Loucy (cell line): ENCODE data around the gene SLX4.

Experiments
- H2AFZ ChIP-seq: fragments of 200-600 bp; sonication (generic); 2 replicates; pipeline ENCODE4 v1.6.0; 2016; ENCODE audit warnings: antibody characterized with exemption, mild to moderate bottlenecking, low read length, moderate library complexity
- H3F3A ChIP-seq: fragments of 200-600 bp; 2 replicates; pipeline ENCODE4 v1.6.0; 2016; ENCODE audit warnings: antibody characterized with exemption, low read depth, mild to moderate bottlenecking
- H3K27me3 ChIP-seq: fragments of 200-600 bp; sonication (generic); 2 replicates; pipeline ENCODE4 v1.6.1; 2014; ENCODE audit warnings: low read length, mild to moderate bottlenecking; ENCODE audit not compliant: insufficient read depth, poor library complexity, severe bottlenecking
- H3K36me3 ChIP-seq: fragments of 200-600 bp; sonication (generic); 2 replicates; pipeline ENCODE4 v1.6.1; 2016; ENCODE audit warnings: low read length; ENCODE audit not compliant: insufficient read depth
- H3K4me1 ChIP-seq: fragments of 200-600 bp; sonication (generic); 2 replicates; pipeline ENCODE4 v1.5.1; 2014; ENCODE audit warnings: low read length, mild to moderate bottlenecking; ENCODE audit not compliant: insufficient read depth, poor library complexity, severe bottlenecking
- H3K4me2 ChIP-seq: fragments of 200-600 bp; sonication (generic); 2 replicates; pipeline ENCODE4 v1.6.0; 2014; ENCODE audit warnings: antibody characterized with exemption, low read length, low read depth, mild to moderate bottlenecking; ENCODE audit not compliant: poor library complexity, severe bottlenecking
- H3K4me3 ChIP-seq: fragments of 200-600 bp; sonication (generic); 2 replicates; pipeline ENCODE4 v1.5.1; 2014; ENCODE audit warnings: low read length, mild to moderate bottlenecking, mixed read lengths; ENCODE audit not compliant: poor library complexity, severe bottlenecking
- H3K79me2 ChIP-seq: fragments of 200-600 bp; sonication (generic); 2 replicates; pipeline ENCODE4 v1.6.1; 2014; ENCODE audit warnings: low read length; ENCODE audit not compliant: insufficient read depth
- H3K9ac ChIP-seq: fragments of 200-600 bp; sonication (generic); 2 replicates; pipeline ENCODE4 v1.6.0; 2014; ENCODE audit warnings: mild to moderate bottlenecking, low read depth, low read length, moderate library complexity; ENCODE audit not compliant: poor library complexity, severe bottlenecking
- H3K9me2 ChIP-seq: fragments of 200-600 bp; sonication (generic); replicated peaks from 2 replicates; pipeline ENCODE4 v1.6.1; 2016; ENCODE audit warnings: low read depth, low read length, mixed read lengths
- H3K9me3 ChIP-seq: fragments of 200-600 bp; sonication (generic); 2 replicates; pipeline ENCODE4 v1.6.1; 2014; ENCODE audit warnings: mild to moderate bottlenecking, antibody characterized with exemption, low read length, low read depth; ENCODE audit not compliant: insufficient read depth
- H4K20me1 ChIP-seq: fragments of 200-600 bp; sonication (generic); 2 replicates; pipeline ENCODE4 v1.6.0; 2014; ENCODE audit warnings: antibody characterized with exemption, low read length, mild to moderate bottlenecking; ENCODE audit not compliant: insufficient read depth, poor library complexity, severe bottlenecking
- EZH2phosphoT487 ChIP-seq: fragments of 200-600 bp; IDR thresholded peaks from 2 replicates; pipeline ENCODE4 v1.6.1; 2018; ENCODE audit warnings: antibody characterized with exemption, mild to moderate bottlenecking, moderate library complexity, borderline replicate concordance
- TF ChIP-seq, protein P1 (sequence below): fragments of 200-600 bp; sonication (generic); conservative IDR thresholded peaks from 2 replicates; pipeline ENCODE4 v1.5.1; 2014; ENCODE audit warnings: mild to moderate bottlenecking, antibody characterized with exemption, low read length

The SLX4 gene

DNA sequence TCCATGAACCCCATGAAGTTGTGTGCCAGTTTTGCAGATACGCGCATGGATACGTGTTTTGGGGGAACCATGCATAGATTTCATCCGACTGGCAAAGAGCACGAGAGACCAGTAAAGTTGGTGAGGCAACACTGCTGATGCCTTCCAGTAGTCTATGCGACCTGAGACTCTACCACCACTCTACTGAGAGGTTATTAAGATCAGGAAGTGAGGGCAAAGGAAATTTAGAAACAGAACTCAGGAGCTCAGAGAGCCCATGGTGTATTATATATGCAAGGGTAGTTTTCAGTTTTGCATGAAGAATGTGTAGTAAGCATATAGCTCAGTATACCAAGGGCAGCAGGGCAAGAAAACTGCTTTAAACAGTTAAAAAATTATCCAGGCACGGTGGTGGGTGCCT lies 4.2 kb downstream of the SLX4 start:
- Histone ChIP-seq H3K79me2 (peaks cover 15% of the 10 kb centered on the region), H3K9me3 (no peaks in the 10 kb centered on the region), H3F3A (peaks cover 2% of the 10 kb centered on the region; the same call in 1 of the 2 replicates), H2AFZ (no peak overlapping the region), H3K9ac (no peak overlapping the region), H3K4me1 (peaks cover 13% of the 10 kb centered on the region), H3K4me3 (peak overlapping the region; percentile 25), H3K4me2 (peak overlapping the region; percentile 27), H4K20me1 (no peaks in the 10 kb centered on the region), H3K27me3 (no peaks in the 10 kb centered on the region), H3K9me2 (no peaks in the 10 kb centered on the region), H3K36me3 (no peaks in the 10 kb centered on the region)
- TF ChIP-seq EZH2phosphoT487 = no peak
- TF ChIP-seq, protein P1, sequence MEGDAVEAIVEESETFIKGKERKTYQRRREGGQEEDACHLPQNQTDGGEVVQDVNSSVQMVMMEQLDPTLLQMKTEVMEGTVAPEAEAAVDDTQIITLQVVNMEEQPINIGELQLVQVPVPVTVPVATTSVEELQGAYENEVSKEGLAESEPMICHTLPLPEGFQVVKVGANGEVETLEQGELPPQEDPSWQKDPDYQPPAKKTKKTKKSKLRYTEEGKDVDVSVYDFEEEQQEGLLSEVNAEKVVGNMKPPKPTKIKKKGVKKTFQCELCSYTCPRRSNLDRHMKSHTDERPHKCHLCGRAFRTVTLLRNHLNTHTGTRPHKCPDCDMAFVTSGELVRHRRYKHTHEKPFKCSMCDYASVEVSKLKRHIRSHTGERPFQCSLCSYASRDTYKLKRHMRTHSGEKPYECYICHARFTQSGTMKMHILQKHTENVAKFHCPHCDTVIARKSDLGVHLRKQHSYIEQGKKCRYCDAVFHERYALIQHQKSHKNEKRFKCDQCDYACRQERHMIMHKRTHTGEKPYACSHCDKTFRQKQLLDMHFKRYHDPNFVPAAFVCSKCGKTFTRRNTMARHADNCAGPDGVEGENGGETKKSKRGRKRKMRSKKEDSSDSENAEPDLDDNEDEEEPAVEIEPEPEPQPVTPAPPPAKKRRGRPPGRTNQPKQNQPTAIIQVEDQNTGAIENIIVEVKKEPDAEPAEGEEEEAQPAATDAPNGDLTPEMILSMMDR = no peak

DNA sequence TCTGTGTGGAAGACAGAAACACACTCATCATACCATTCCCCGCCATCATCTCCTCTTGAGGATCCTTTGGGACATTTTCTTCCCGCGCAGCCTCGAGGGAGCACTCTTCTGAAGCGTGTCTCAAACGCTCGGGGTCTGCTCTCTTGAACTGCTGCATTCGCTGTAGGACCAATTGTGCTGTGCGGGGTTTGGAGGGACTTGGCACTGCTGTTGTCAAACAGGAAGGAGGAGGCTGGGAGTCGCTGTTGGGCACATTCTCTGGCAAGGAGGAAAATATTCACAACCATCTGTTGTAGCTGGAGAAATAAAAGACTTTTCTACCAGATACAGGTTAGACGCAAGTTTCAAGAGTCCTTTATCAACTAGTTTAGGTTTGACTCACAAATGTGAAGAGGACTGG lies 5.0 kb downstream of the SLX4 start:
- TF ChIP-seq EZH2phosphoT487 = no peak
- TF ChIP-seq, protein P1 = no peak
- H3K79me2 ChIP-seq = peaks cover 12% of the 10 kb centered on the region; the same call in 1 of the 2 replicates
- H3K9ac ChIP-seq = no peak overlapping the region
- no peak overlapping the region for H3K4me3 ChIP-seq
- H3K4me2 ChIP-seq = no peak overlapping the region
- no peak overlapping the region for H2AFZ ChIP-seq
- H4K20me1 ChIP-seq = no peaks in the 10 kb centered on the region
- no peaks in the 10 kb centered on the region for H3K9me3 ChIP-seq
- peaks cover 13% of the 10 kb centered on the region for H3K4me1 ChIP-seq
- no peaks in the 10 kb centered on the region for H3K9me2 ChIP-seq
- H3K36me3 ChIP-seq = no peaks in the 10 kb centered on the region
- H3F3A ChIP-seq = no peaks in the 10 kb centered on the region
- H3K27me3 ChIP-seq = no peaks in the 10 kb centered on the region

DNA sequence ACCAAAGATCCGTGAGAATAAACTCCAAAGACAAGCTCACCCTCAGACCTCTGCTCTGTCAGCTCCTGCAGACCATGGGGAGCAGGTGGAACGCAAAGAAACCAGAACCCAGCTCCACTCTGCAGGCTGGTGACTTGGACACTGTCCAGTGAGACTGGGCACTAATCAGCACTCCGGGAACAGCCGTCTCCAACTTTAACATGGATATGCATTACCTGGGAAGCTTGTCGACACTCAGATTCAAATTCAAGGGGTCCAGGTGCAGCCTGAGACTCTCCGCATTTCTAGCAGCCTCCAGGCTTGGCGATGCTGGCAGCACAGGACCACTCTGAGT lies 9.1 kb downstream of the SLX4 start:
- H3K36me3 ChIP-seq = no peaks in the 10 kb centered on the region
- no peak overlapping the region for H3K4me2 ChIP-seq
- H3K79me2 ChIP-seq = no peaks in the 10 kb centered on the region
- H4K20me1 ChIP-seq = no peaks in the 10 kb centered on the region
- H3K9me2 ChIP-seq = no peaks in the 10 kb centered on the region
- H3K27me3 ChIP-seq = no peaks in the 10 kb centered on the region
- no peaks in the 10 kb centered on the region for H3F3A ChIP-seq
- peaks cover 3% of the 10 kb centered on the region for H3K4me1 ChIP-seq
- no peak overlapping the region for H3K9ac ChIP-seq
- H2AFZ ChIP-seq = no peak overlapping the region
- no peaks in the 10 kb centered on the region for H3K9me3 ChIP-seq
- no peak overlapping the region for H3K4me3 ChIP-seq
- TF ChIP-seq, protein P1 = no peak
- no peak for TF ChIP-seq EZH2phosphoT487
